ENCODE results near the gene MYOM3. TPM values are rescaled to one million over a fixed set of nuclear protein-coding genes. Genes with fewer than 3 reads are reported as not detected.
"Not testable (repeated sequence)": the region's sequence is repeated elsewhere in the genome, so short reads cannot be mapped to it uniquely, and the experiment has no call there.

Gene MYOM3
- total RNA-seq, 1 donor from 2014 or later: not detected

DNA sequence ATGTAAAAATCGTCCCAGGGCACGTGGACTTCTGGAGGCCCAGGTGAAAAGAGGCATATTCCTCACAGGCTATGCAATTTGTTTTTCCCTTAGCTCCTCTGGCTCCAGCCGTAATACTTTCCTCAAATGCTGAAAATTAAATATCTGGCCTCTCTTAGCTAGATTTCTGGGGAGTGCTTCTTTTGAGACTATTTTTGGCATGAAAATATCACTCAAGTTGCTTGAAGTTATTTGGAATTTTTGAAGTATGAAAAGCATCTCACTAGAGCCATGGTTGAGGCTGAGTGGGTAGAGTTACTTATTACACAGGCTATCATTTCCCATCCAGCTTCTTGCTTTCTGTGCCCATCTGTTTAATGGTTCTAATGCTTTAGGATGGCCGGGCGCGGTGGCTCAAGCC, 59.7 kb downstream of the MYOM3 start:
- no peak for DNase-seq

DNA sequence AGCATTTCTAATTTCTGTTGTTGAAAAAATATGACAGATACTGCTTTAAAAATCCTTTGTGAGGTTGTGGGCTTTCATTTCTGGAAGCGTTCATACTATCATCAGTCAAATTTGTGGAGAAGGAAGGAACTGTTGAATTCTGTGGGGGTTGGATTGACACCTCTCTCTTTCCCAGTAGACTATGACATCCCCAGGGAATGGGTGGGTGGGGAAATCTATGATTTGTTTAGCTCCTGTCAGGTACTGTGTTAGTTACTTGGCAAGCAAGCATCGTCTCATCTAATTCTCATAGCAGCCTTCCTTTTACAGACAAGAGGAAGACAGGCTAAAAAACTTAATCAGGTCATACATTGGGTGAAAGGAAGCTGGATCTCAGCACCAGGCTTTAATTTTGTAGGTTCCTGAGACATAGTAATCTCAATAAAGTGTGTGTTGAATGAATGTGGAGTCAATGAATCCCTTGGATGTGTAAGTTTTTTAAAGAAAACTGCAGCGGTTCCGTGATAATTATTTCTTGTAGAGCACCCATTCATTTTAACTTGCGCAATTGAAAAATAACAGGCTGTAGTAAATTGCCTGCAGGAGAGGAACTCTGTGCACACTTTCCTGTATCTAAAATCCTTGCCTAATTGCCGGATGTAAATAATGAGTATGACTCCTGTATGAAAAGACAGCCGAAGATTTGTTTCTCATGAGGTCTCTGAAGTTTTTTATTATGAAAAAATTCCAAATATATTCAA, 60.6 kb downstream of the MYOM3 start:
- H3K9me3 Mint-ChIP-seq (ENCODE audit: unreplicated experiment): peaks cover 4% of the 10 kb centered on the region
- TF ChIP-seq, protein P1, sequence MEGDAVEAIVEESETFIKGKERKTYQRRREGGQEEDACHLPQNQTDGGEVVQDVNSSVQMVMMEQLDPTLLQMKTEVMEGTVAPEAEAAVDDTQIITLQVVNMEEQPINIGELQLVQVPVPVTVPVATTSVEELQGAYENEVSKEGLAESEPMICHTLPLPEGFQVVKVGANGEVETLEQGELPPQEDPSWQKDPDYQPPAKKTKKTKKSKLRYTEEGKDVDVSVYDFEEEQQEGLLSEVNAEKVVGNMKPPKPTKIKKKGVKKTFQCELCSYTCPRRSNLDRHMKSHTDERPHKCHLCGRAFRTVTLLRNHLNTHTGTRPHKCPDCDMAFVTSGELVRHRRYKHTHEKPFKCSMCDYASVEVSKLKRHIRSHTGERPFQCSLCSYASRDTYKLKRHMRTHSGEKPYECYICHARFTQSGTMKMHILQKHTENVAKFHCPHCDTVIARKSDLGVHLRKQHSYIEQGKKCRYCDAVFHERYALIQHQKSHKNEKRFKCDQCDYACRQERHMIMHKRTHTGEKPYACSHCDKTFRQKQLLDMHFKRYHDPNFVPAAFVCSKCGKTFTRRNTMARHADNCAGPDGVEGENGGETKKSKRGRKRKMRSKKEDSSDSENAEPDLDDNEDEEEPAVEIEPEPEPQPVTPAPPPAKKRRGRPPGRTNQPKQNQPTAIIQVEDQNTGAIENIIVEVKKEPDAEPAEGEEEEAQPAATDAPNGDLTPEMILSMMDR (IDR thresholded peaks at IDR 0.05; ENCODE audit: partially characterized antibody, unreplicated experiment): no peak
- peaks cover 2% of the 10 kb centered on the region for H3K27me3 Mint-ChIP-seq (ENCODE audit: unreplicated experiment)
- DNase-seq: no peak
- no peak overlapping the region for H3K4me3 Mint-ChIP-seq (ENCODE audit: unreplicated experiment)
- no peaks in the 10 kb centered on the region for H3K4me1 Mint-ChIP-seq (ENCODE audit: low read depth, unreplicated experiment)
- H3K27ac Mint-ChIP-seq (ENCODE audit: unreplicated experiment): no peak overlapping the region
- peaks cover 3% of the 10 kb centered on the region for H3K36me3 Mint-ChIP-seq (ENCODE audit: unreplicated experiment)

More for the DNA sequence above, 59.7 kb downstream of the MYOM3 start:
- Mint-ChIP-seq H3K36me3 (ENCODE audit: unreplicated experiment) (peaks cover 3% of the 10 kb centered on the region), H3K27me3 (ENCODE audit: unreplicated experiment) (peaks cover 5% of the 10 kb centered on the region), H3K27ac (ENCODE audit: unreplicated experiment) (no peak overlapping the region), H3K4me1 (ENCODE audit: low read depth, unreplicated experiment) (no peaks in the 10 kb centered on the region), H3K4me3 (ENCODE audit: unreplicated experiment) (no peak overlapping the region), H3K9me3 (ENCODE audit: unreplicated experiment) (peaks cover 2% of the 10 kb centered on the region)
- TF ChIP-seq, protein P1 (IDR thresholded peaks at IDR 0.05; ENCODE audit: partially characterized antibody, unreplicated experiment): no peak

GRCh38 chr1:24049733-24050132, 62.2 kb downstream of the MYOM3 start:
- Mint-ChIP-seq H3K9me3 (ENCODE audit: unreplicated experiment) (peaks cover 3% of the 10 kb centered on the region), H3K4me3 (ENCODE audit: unreplicated experiment) (no peak overlapping the region), H3K27me3 (ENCODE audit: unreplicated experiment) (peaks cover 2% of the 10 kb centered on the region), H3K27ac (ENCODE audit: unreplicated experiment) (no peak overlapping the region), H3K36me3 (ENCODE audit: unreplicated experiment) (peaks cover 3% of the 10 kb centered on the region), H3K4me1 (ENCODE audit: low read depth, unreplicated experiment) (no peaks in the 10 kb centered on the region)
- DNase-seq: no peak
- TF ChIP-seq, protein P1 (IDR thresholded peaks at IDR 0.05; ENCODE audit: partially characterized antibody, unreplicated experiment): no peak

- H3K36me3 Mint-ChIP-seq (ENCODE audit: unreplicated experiment); H3K4me3 Mint-ChIP-seq (ENCODE audit: unreplicated experiment); H3K27me3 Mint-ChIP-seq (ENCODE audit: unreplicated experiment); H3K9me3 Mint-ChIP-seq (ENCODE audit: unreplicated experiment); H3K4me1 Mint-ChIP-seq (ENCODE audit: low read depth, unreplicated experiment); H3K27ac Mint-ChIP-seq (ENCODE audit: unreplicated experiment); DNase-seq: not testable (repeated sequence)
Observed at GRCh38 chr1:24048894-24049293, 63.0 kb downstream of the MYOM3 start.

DNA sequence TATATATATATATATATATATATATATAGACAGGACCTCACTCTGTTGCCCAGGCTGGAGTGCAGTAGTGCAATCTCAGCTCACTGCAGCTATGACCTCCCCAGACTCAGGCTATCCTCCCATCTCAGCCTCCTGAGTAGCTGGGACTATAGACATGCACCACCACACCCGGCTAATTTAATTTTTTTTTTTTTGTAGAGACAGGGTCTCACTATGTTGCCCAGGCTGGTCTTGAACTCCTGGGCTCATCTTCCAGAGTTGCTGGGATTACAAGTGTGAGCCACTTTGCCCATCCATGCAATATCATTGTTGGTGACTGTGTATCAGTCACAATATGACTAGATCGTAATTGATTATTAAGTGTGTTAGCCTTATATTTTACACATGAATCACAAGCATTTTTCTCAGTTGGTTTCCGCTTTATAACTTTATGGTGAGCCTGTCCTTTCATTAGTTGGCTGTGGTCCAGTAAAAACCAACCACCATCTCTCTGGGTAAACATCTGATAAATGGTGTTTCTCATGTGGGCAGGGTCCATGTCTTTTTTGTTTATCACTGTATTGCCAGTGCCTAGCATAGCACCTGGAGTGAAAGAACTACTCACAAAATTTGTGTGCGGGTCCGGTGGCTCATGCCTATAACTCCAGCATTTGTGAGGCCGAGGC, 63.6 kb downstream of the MYOM3 start:
- TF ChIP-seq, protein P1 (IDR thresholded peaks at IDR 0.05; ENCODE audit: partially characterized antibody, unreplicated experiment): no peak
- Mint-ChIP-seq H3K27ac (ENCODE audit: unreplicated experiment) (no peak overlapping the region), H3K36me3 (ENCODE audit: unreplicated experiment) (no peaks in the 10 kb centered on the region), H3K27me3 (ENCODE audit: unreplicated experiment) (peaks cover 5% of the 10 kb centered on the region), H3K9me3 (ENCODE audit: unreplicated experiment) (peaks cover 3% of the 10 kb centered on the region), H3K4me1 (ENCODE audit: low read depth, unreplicated experiment) (peaks cover under 1% of the 10 kb centered on the region), H3K4me3 (ENCODE audit: unreplicated experiment) (no peak overlapping the region)
- no peak for DNase-seq

All from glutamatergic neuron (in vitro differentiated cells).